Activated CD4-positive, alpha-beta T cell treated with anti-CD3 and anti-CD28 coated beads for 36 hours (primary cell): ENCODE data around the gene VAV2. TPM values are rescaled to one million over a fixed set of nuclear protein-coding genes. Genes with fewer than 3 reads are reported as not detected.

Source experiments
- ATAC-seq: fragments of 200-7000 bp; cut with Tn5 transposase; one replicate; pipeline ENCODE4 v1.10.0; 2021; ENCODE audit warnings: mild to moderate bottlenecking, moderate library complexity
- CTCF ChIA-PET: fragments of 350-600 bp; sonication (Branson Sonifier 250); formaldehyde crosslinking; loops from one replicate; lab custom pipeline; 2021; ENCODE audit warnings: antibody characterized with exemption; lab: Charles Lee
- POLR2A ChIA-PET: fragments of 350-600 bp; sonication (Branson Sonifier 250); formaldehyde crosslinking; loops from one replicate; lab custom pipeline; 2021; ENCODE audit warnings: antibody characterized with exemption, inconsistent platforms; lab: Charles Lee
- DNase-seq: peaks from one replicate; pipeline ENCODE4 v3.0.0-alpha.2; 2020
- H3K27ac Mint-ChIP-seq: one replicate; pipeline ENCODE4 v1.8.0; 2021; ENCODE audit warnings: mixed read lengths
- H3K27me3 Mint-ChIP-seq: one replicate; pipeline ENCODE4 v1.8.0; 2021; ENCODE audit warnings: mixed read lengths
- H3K36me3 Mint-ChIP-seq: one replicate; pipeline ENCODE4 v1.8.0; 2021; ENCODE audit warnings: low read depth, mixed read lengths
- H3K4me1 Mint-ChIP-seq: one replicate; pipeline ENCODE4 v1.8.0; 2021; ENCODE audit warnings: mixed read lengths
- H3K4me3 Mint-ChIP-seq: one replicate; pipeline ENCODE4 v1.8.0; 2021; ENCODE audit warnings: mild to moderate bottlenecking, moderate library complexity, mixed read lengths
- H3K9me3 Mint-ChIP-seq: one replicate; pipeline ENCODE4 v1.8.0; 2021; ENCODE audit warnings: low read depth, mixed read lengths
- intact Hi-C, 2 experiments: fragments of 100-400 bp; cut with DNase I in 1 of 2; cut with micrococcal nuclease in 1 of 2; formaldehyde crosslinking; loops; one replicate each; pipeline versions ENCODE4 v1.14.2 to v1.15.1; 2022 to 2024; cut with DNase I, micrococcal nuclease
- total RNA-seq, 2 experiments: library from RNA; stranded (reverse); gene quantifications; one replicate each; pipeline ENCODE4 v1.2.3, GENCODE V29; 2021

The VAV2 gene
- total RNA-seq, 2 experiments from 2014 or later: 5.1 to 6.5 TPM

DNA sequence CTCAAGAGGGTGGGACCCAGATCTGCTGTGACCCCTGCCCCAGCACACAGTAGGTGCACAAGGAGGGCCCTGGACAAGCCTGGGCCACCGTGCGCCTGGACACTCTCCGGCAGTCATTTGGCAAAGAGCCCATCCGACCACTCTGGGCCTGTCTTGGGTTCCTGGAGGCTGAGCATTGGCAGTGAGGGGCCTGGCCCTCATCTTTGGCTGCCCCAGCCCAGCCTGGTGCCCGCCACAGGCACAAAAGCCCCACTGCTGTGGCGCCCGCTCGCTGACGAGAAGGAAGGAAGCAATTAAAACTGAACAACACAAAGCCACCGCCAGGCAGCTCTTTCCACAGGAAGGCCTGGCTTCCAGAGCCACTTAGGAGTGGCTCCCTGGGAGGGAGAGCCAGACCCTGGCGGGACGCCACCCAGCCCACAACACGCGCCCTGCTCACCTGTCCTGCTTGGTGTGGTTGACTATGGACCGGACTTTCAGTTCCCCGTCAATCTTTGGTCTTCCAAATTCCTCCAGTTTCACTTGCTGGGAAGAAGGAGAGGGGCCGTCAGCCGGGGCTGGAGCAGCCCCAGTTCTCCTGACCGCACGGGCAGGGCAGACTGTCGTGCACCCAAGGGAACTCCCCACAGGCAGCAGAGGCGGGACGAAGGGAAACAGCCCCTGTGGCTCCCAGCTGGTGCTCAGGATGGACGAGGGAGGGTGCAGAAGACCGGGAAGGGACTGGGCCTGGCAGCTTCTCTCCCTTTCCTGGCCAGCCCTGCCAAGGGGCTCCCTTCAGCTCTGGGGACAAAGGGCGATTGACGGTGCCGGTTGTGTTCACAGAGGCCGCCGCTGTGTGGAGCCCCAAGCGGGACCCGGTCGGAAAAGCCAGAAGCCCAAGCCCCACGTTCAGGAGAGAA, 203.1 kb downstream of the VAV2 start:
- Mint-ChIP-seq H3K4me3 (no peak overlapping the region), H3K36me3 (peaks cover 1% of the 10 kb centered on the region), H3K4me1 (peaks cover 3% of the 10 kb centered on the region), H3K27me3 (peaks cover 1% of the 10 kb centered on the region), H3K9me3 (no peaks in the 10 kb centered on the region), H3K27ac (no peak overlapping the region)
- no peak for DNase-seq
- ChIA-PET CTCF (interaction anchor here (0.6 kb wide), 1 partner anchor 130 kb away, joined by 3 read pairs; no protein-coding TSS in a partner anchor), POLR2A (interaction anchor here (0.7 kb wide), 1 partner anchor 1056 kb away, joined by 3 read pairs; no protein-coding TSS in a partner anchor)
- intact Hi-C loops: no loop called here
- no peak for ATAC-seq

DNA sequence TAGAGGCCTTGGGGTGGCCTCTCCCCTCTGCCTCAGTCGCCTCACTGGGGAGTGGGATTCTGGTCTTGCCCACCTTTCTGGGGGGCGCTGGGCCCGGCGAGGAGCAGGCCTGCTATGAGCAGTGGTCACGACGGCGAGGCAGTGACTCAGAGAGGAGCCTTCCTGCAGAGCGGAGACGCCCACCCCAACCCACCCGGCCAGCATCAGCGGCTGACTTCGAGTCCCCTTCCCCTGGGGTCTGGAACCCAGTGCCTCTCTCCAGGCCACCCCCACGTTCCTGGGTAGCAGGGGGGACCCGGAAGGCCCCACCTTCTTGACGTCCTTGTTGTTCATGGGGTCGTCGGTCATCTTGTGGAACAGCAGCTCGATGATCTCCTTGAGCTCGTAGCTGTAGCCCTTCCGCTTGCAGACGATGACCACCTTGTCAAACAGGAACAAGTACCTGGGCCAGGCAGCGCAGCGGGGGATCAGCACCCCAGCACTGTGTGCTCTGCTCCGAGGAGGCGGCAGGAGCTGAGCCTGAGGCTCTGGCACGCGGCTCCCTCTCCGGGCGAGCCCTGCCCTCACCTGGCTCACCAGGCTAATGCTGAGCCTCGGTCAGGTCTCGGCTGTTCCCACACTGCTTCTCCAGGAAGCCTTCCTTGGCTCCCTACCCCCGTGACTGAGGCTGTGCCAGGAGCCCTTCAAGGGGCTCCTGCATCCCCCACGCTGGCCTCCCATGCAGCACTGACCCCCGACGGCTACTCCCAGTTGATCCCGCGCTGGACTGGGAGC, 203.9 kb downstream of the VAV2 start:
- DNase-seq (no peak), ATAC-seq (no peak)
- no peak overlapping the region for H3K27ac Mint-ChIP-seq
- H3K27me3 Mint-ChIP-seq: peaks cover 1% of the 10 kb centered on the region
- peaks cover 1% of the 10 kb centered on the region for H3K36me3 Mint-ChIP-seq
- CTCF ChIA-PET: no interaction called here
- H3K4me3 Mint-ChIP-seq: no peak overlapping the region
- H3K4me1 Mint-ChIP-seq: peaks cover 3% of the 10 kb centered on the region
- H3K9me3 Mint-ChIP-seq: no peaks in the 10 kb centered on the region
- intact Hi-C loops: no loop called here
- POLR2A ChIA-PET: no interaction called here

DNA sequence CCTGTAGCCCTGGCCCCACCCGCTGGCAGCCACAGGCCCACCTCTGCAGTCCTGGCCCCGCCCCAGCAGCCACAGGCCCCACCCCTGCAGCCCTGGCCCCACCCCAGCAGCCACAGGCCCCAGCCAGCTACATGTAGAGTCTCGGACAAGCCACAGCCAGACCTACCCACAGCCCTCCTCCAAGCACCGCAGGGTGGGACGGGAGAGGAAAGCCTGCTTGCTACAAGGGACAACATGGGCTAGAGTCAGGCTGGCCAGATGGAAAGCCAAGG, 204.4 kb downstream of the VAV2 start:
- CTCF ChIA-PET: no interaction called here
- no peaks in the 10 kb centered on the region for H3K9me3 Mint-ChIP-seq
- ATAC-seq: no peak
- no peak overlapping the region for H3K4me3 Mint-ChIP-seq
- peaks cover 1% of the 10 kb centered on the region for H3K36me3 Mint-ChIP-seq
- H3K27ac Mint-ChIP-seq: no peak overlapping the region
- peaks cover 1% of the 10 kb centered on the region for H3K27me3 Mint-ChIP-seq
- POLR2A ChIA-PET: no interaction called here
- intact Hi-C loops: no loop called here
- no peaks in the 10 kb centered on the region for H3K4me1 Mint-ChIP-seq
- no peak for DNase-seq

DNA sequence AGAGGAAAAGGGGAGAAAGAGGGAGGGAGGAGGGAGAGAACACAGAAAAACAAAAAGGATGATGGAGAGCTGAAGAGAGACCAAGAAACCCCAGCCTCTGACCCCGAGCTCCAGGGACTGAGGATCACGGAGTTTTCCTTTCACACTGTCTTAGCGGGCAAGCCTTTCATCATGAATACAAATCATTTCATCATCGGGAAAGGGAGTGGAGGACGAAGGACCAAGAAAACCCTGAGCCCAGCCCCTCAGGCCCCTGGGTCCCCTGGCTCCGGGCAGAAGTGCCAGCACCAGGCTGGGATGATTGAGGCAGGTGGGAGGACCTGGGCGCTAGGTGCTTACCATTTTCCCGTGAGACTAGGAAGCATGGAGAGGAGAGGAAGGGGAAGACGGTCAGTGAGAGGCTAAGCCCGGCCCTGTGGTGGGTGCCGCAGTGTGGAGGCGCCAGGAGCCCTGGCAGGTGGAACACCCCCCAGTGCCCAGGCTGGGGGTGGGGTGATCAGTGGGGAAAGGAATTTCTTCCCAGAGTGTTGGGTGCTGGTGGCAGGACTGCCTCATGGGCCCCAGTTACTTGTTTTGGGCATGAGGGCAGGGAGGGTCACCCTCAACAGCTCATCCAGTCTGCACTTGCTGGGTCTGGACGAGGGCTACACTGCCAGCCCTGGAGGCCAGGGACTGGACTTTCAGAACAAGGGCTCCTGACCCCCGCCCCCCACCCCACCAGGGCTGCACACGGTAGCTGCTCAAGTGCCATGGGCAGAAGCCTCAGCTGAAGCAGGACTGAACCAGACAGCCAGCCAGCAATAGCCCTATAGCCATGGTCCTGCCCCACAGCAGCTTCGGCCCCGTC, 205.0 kb downstream of the VAV2 start:
- ATAC-seq (no peak), DNase-seq (no peak)
- CTCF ChIA-PET: interaction anchor here (0.7 kb wide), 1 partner anchor 12 kb away, joined by 3 read pairs; no protein-coding TSS in a partner anchor
- Mint-ChIP-seq H3K27ac (no peak overlapping the region), H3K27me3 (peaks cover 1% of the 10 kb centered on the region), H3K9me3 (no peaks in the 10 kb centered on the region), H3K4me1 (no peaks in the 10 kb centered on the region), H3K36me3 (peaks cover 1% of the 10 kb centered on the region), H3K4me3 (no peak overlapping the region)
- intact Hi-C loops: no loop called here
- POLR2A ChIA-PET: no interaction called here

DNA sequence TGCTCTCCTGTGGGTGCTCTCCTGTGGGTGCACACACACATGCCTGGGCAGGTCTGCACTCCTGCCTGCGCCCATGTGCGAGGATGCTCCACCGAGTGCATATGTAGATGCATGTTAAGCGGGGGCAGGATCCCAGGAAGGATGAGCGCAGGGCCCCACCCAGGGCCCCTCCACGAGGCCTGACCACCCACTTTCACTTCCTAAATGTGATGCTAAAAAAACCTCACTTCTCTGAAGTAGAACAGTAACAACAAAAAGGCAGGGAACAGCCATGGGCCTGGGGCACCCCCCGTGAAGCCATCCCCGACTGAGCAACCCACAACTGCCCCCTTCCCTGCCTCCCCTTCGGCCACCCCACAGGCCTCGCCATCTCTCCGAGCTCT, 205.8 kb downstream of the VAV2 start:
- no peak for DNase-seq
- POLR2A ChIA-PET: no interaction called here
- intact Hi-C loops: no loop called here
- Mint-ChIP-seq H3K36me3 (peaks cover 1% of the 10 kb centered on the region), H3K4me3 (no peak overlapping the region), H3K9me3 (no peaks in the 10 kb centered on the region), H3K4me1 (no peaks in the 10 kb centered on the region), H3K27ac (no peak overlapping the region), H3K27me3 (peaks cover 1% of the 10 kb centered on the region)
- CTCF ChIA-PET: no interaction called here
- no peak for ATAC-seq

DNA sequence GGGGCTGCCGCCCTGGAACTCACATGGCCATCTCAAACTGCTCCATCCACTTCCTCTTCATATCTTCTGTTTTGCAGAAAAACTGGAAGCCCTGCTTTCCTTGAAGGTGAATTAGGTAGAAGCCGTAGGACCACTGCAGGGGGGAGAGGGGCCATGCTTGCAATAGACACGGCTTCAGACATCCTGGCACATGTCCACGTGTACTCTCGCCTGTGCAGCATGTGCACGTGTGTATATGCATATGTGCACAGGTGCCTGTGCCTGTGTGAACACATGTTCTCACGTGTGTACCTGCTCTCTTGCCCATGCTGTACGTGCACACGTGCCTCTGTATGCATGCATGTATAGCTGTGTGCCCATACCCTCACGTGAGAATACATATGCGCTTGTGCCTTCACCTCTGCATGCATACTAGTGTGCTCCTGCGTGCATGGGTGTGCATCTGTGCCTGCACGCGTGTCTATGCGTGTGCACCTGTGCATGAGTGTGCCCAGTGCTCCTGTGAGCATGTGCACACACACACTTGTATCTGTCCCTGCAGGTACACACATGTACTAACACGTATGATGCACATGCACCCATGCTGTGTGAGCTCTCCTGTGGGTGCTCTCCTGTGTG, 206.3 kb downstream of the VAV2 start:
- no peak overlapping the region for H3K4me3 Mint-ChIP-seq
- ATAC-seq (no peak), DNase-seq (no peak)
- H3K36me3 Mint-ChIP-seq: peaks cover 1% of the 10 kb centered on the region
- no peaks in the 10 kb centered on the region for H3K9me3 Mint-ChIP-seq
- intact Hi-C loops: no loop called here
- H3K27me3 Mint-ChIP-seq: peaks cover 1% of the 10 kb centered on the region
- ChIA-PET CTCF (no interaction called here), POLR2A (no interaction called here)
- no peaks in the 10 kb centered on the region for H3K4me1 Mint-ChIP-seq
- H3K27ac Mint-ChIP-seq: no peak overlapping the region

DNA sequence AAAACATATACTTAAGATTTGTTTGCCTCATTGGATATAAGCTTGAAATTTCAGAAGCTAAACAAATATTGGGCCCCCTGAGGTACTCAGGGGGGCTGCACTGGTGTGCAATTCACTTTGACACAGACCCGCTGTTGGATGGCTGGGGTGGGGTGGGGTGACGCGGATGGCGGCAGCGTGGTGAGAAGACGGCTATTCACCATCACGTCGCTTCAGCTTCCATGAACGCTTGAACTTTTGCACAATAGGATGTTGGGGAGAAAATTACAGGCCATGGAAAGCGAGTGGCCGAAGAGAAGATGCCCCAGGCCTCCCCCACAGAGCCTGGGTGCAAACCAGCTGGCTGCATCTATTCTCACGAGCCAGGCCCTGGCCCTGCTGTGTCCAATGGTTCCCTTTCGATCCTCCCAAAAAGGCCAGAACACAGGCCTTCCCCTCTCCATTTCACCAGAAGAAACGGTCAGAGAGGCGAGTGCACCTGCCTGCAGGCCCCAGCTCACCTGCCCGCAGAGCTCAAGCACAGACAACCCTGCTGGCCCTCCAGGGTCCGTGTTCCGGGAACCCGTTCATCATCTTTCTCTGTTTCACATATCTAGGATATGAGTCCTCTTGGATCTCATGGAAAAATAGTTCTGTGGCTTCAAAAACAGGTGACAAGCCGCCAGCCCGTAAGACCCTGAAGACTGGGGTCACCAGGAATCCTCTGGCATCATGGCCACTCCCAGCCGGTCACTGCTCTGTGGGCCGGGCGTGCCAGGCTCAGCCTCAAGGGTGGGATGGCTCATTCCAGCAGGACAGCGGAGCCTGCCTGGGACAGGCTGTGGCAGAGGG, 207.2 kb downstream of the VAV2 start:
- H3K4me3 Mint-ChIP-seq: no peak overlapping the region
- no peaks in the 10 kb centered on the region for H3K4me1 Mint-ChIP-seq
- CTCF ChIA-PET: interaction anchor here (0.6 to 5.5 kb wide), 4 partner anchors 42 to 582 kb away, joined by 3 to 54 read pairs (median 4); no protein-coding TSS in a partner anchor
- ATAC-seq (no peak), DNase-seq (no peak)
- POLR2A ChIA-PET: no interaction called here
- H3K27ac Mint-ChIP-seq: no peak overlapping the region
- no peaks in the 10 kb centered on the region for H3K36me3 Mint-ChIP-seq
- no peaks in the 10 kb centered on the region for H3K9me3 Mint-ChIP-seq
- H3K27me3 Mint-ChIP-seq: peaks cover under 1% of the 10 kb centered on the region
- intact Hi-C loops: no loop called here

DNA sequence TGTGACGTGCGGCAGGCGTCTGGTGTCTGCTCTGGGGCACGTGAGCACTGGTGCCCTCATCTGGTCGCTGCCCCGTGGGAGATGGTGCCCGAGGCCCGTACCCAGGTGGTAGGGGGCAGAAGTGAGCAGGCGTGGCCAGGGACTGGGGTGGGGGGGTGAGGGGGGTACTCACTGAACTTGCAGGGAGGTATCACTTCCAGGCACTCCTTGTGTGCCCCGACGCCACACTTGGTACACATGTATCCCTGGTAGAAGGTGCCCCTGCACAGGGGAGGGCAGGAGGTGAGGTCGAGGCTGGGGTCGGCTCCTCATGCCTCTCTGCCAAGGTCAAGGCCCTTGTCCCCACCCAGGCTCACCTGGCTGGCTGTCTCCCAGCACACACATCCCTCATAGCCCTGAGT, 208.8 kb downstream of the VAV2 start:
- no peak overlapping the region for H3K4me3 Mint-ChIP-seq
- H3K27me3 Mint-ChIP-seq: no peaks in the 10 kb centered on the region
- ATAC-seq (no peak), DNase-seq (no peak)
- POLR2A ChIA-PET: no interaction called here
- CTCF ChIA-PET: interaction anchor here (0.8 to 5.5 kb wide), 5 partner anchors 11 to 223 kb away, joined by 3 to 54 read pairs (median 4); no protein-coding TSS in a partner anchor
- H3K9me3 Mint-ChIP-seq: no peaks in the 10 kb centered on the region
- no peak overlapping the region for H3K27ac Mint-ChIP-seq
- no peaks in the 10 kb centered on the region for H3K36me3 Mint-ChIP-seq
- intact Hi-C loops: loop anchor here in 1 of 2 experiments (2.0 kb wide), 1 partner anchor 315 kb away; no protein-coding TSS in a partner anchor
- H3K4me1 Mint-ChIP-seq: no peaks in the 10 kb centered on the region

DNA sequence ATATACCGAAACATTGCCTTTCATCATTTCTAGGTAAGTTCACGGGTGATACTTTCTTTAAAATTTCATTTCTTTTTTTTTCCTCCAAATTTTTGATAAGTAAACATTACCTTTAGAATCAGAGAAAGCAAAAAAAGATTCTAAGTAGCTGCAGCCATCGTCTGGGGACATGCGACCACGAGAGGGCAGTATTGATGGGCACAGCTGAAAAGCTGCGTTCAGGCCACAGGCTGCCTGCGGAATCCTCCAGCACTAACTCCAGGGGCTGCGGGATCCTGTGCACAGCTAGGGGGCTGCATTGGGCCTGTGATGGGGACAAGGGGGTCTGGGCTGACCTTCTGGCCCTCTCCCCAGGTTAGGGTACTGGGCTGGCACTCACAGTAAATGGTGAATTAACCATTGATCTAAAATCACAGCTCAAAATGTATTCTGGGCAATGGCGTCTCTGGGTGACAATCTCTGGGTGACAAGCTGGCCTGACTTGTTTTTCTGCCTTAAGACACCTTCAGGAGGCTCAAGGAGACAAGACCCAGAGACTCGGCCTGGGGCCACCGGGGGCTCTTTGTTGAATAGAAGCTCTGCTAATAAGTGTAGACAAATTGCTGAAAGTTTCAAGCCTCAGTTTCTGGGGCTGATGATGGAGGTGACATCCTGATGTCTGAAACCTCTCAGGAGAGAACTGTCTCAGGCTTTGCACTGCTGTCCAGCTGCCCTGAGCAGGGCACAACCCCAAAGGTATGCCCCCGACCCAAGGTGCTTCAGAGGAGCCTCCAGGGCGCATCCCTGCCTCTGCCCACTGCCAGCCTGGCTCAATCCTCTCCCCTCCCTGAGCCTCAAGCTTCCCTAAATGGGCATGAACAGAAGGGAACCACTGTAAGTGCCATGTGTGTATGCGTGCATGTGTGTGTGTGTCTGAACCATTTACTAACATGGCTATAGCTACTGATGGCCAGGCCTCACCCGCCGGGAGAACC, 209.7 kb downstream of the VAV2 start:
- Mint-ChIP-seq H3K9me3 (no peaks in the 10 kb centered on the region), H3K4me3 (no peak overlapping the region), H3K36me3 (no peaks in the 10 kb centered on the region), H3K27me3 (no peaks in the 10 kb centered on the region), H3K4me1 (no peaks in the 10 kb centered on the region), H3K27ac (no peak overlapping the region)
- DNase-seq (peak; percentile 85), ATAC-seq (peak; percentile 63)
- intact Hi-C loops: loop anchor here (1.0 to 2.0 kb wide), 3 partner anchors 212 to 317 kb away; no protein-coding TSS in a partner anchor
- POLR2A ChIA-PET: interaction anchor here (0.7 kb wide), 1 partner anchor 12 kb away, joined by 3 read pairs; no protein-coding TSS in a partner anchor
- CTCF ChIA-PET: interaction anchor here (0.6 to 5.5 kb wide), 19 partner anchors 9 to 1026 kb away, joined by 3 to 54 read pairs (median 4); no protein-coding TSS in a partner anchor
